ENCODE results near the gene COG5. TPM values are rescaled to one million over a fixed set of nuclear protein-coding genes. Genes with fewer than 3 reads are reported as not detected.

COG5 gene
- total RNA-seq, 1 donor, result 53.8 TPM

GRCh38 chr7:107292591-107292990 lies 271.1 kb downstream of the COG5 start:
- no peak for DNase-seq (ENCODE audit: low read depth)
- no peak for TF ChIP-seq CTCF (IDR thresholded peaks at IDR 0.05; ENCODE audit: insufficient read depth, low read length)
- no peak overlapping the region for H3K4me3 ChIP-seq (ENCODE audit: low read depth, low read length)

GRCh38 chr7:107291434-107291833 lies 272.3 kb downstream of the COG5 start:
- no peak for TF ChIP-seq CTCF (IDR thresholded peaks at IDR 0.05; ENCODE audit: insufficient read depth, low read length)
- no peak for DNase-seq (ENCODE audit: low read depth)
- H3K4me3 ChIP-seq (ENCODE audit: low read depth, low read length), result no peak overlapping the region

GRCh38 chr7:107286751-107287621 lies 276.7 kb downstream of the COG5 start:
- H3K4me3 ChIP-seq (ENCODE audit: low read depth, low read length), result no peak overlapping the region
- peak; percentile 22 for DNase-seq (ENCODE audit: low read depth)
- TF ChIP-seq CTCF (IDR thresholded peaks at IDR 0.05; ENCODE audit: insufficient read depth, low read length), result no peak

- DNase-seq (ENCODE audit: low read depth), result no peak
- H3K4me3 ChIP-seq (ENCODE audit: low read depth, low read length), result no peak overlapping the region
- no peak for TF ChIP-seq CTCF (IDR thresholded peaks at IDR 0.05; ENCODE audit: insufficient read depth, low read length)
Measured at GRCh38 chr7:107284911-107285479, 278.7 kb downstream of the COG5 start.

GRCh38 chr7:107277331-107277730 lies 286.4 kb downstream of the COG5 start:
- no peak for TF ChIP-seq CTCF (IDR thresholded peaks at IDR 0.05; ENCODE audit: insufficient read depth, low read length)
- no peak overlapping the region for H3K4me3 ChIP-seq (ENCODE audit: low read depth, low read length)
- DNase-seq (ENCODE audit: low read depth), result peak; percentile 5

- no peak overlapping the region for H3K4me3 ChIP-seq (ENCODE audit: low read depth, low read length)
- DNase-seq (ENCODE audit: low read depth), result no peak
- TF ChIP-seq CTCF (IDR thresholded peaks at IDR 0.05; ENCODE audit: insufficient read depth, low read length), result no peak
Measured at GRCh38 chr7:107276220-107276827, 287.4 kb downstream of the COG5 start.
